KMS-11 (cell line): ENCODE results near the gene CRYM.
"Not testable (repeated sequence)": the region's sequence is repeated elsewhere in the genome, so short reads cannot be mapped to it uniquely, and the experiment has no call there.

Experiments
- H2AFZ ChIP-seq: fragments of 200-600 bp; sonication (generic); 2 replicates; pipeline ENCODE4 v1.6.1; 2016; ENCODE audit warnings: antibody characterized with exemption, mixed run types, low read depth
- H3K27ac ChIP-seq: fragments of 200-600 bp; sonication (generic); 2 replicates; pipeline ENCODE4 v1.6.1; 2016; ENCODE audit warnings: mild to moderate bottlenecking, mixed run types
- H3K27me3 ChIP-seq: fragments of 200-600 bp; sonication (generic); 2 replicates; pipeline ENCODE4 v1.6.1; 2017; ENCODE audit warnings: mild to moderate bottlenecking, low read depth, mixed run types, moderate library complexity; ENCODE audit not compliant: insufficient read depth
- H3K36me3 ChIP-seq: fragments of 200-600 bp; sonication (generic); 2 replicates; pipeline ENCODE4 v1.6.1; 2017; ENCODE audit warnings: mild to moderate bottlenecking, mixed run types; ENCODE audit not compliant: insufficient read depth
- H3K4me1 ChIP-seq: fragments of 200-600 bp; sonication (generic); 2 replicates; pipeline ENCODE4 v1.6.1; 2016; ENCODE audit warnings: mild to moderate bottlenecking, low read depth, mixed run types; ENCODE audit not compliant: poor library complexity, severe bottlenecking
- H3K4me2 ChIP-seq: fragments of 200-600 bp; sonication (generic); 2 replicates; pipeline ENCODE4 v1.7.0; 2016; ENCODE audit warnings: mild to moderate bottlenecking, mixed run types
- H3K4me3 ChIP-seq: fragments of 200-600 bp; sonication (generic); IDR thresholded peaks from 2 replicates; pipeline ENCODE4 v1.6.1; 2017; ENCODE audit warnings: low read depth, low read length, mixed read lengths; ENCODE audit not compliant: insufficient read depth
- H3K79me2 ChIP-seq: fragments of 200-600 bp; sonication (generic); 2 replicates; pipeline ENCODE4 v1.6.1; 2016; ENCODE audit warnings: low read depth, mixed run types; ENCODE audit not compliant: insufficient read depth
- H3K9ac ChIP-seq: fragments of 200-600 bp; sonication (generic); 2 replicates; pipeline ENCODE4 v1.6.1; 2016; ENCODE audit warnings: mild to moderate bottlenecking, mixed run types
- H4K20me1 ChIP-seq: fragments of 200-600 bp; sonication (generic); 2 replicates; pipeline ENCODE4 v1.6.1; 2016; ENCODE audit warnings: mild to moderate bottlenecking, mixed run types; ENCODE audit not compliant: insufficient read depth
- TF ChIP-seq, protein P1 (sequence below): fragments of 200-600 bp; sonication (generic); conservative IDR thresholded peaks from 2 replicates; pipeline ENCODE4 v1.6.1; 2017; ENCODE audit warnings: low read depth, mild to moderate bottlenecking, antibody characterized with exemption, low read length, moderate library complexity, mixed read lengths

CRYM gene

DNA sequence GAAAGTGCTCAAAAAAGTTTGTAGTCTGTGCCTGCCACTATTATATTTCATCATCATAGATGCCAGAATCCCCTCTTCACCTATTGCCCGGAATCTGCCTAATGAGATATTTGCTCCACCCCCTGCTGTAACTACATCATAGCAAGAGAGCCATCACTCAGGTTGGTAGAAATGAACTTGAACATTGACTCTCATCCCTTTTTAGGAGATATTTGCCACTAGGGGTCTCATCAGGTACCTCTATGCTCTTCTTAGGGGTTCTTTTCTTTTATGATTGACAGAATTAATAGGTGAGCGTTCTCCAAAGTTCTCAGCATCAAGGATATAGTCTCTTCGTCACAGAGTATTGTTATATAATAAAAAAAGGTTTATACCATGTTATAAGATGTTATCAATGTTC, 24.6 kb downstream of the CRYM start:
- H3K27ac ChIP-seq, result no peak overlapping the region
- H3K27me3 ChIP-seq, result no peaks in the 10 kb centered on the region
- H3K4me3 ChIP-seq, result no peak overlapping the region
- H3K36me3 ChIP-seq, result no peaks in the 10 kb centered on the region
- no peak overlapping the region for H2AFZ ChIP-seq
- no peaks in the 10 kb centered on the region for H3K4me1 ChIP-seq
- TF ChIP-seq, protein P1, sequence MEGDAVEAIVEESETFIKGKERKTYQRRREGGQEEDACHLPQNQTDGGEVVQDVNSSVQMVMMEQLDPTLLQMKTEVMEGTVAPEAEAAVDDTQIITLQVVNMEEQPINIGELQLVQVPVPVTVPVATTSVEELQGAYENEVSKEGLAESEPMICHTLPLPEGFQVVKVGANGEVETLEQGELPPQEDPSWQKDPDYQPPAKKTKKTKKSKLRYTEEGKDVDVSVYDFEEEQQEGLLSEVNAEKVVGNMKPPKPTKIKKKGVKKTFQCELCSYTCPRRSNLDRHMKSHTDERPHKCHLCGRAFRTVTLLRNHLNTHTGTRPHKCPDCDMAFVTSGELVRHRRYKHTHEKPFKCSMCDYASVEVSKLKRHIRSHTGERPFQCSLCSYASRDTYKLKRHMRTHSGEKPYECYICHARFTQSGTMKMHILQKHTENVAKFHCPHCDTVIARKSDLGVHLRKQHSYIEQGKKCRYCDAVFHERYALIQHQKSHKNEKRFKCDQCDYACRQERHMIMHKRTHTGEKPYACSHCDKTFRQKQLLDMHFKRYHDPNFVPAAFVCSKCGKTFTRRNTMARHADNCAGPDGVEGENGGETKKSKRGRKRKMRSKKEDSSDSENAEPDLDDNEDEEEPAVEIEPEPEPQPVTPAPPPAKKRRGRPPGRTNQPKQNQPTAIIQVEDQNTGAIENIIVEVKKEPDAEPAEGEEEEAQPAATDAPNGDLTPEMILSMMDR, result no peak
- H4K20me1 ChIP-seq, result no peaks in the 10 kb centered on the region
- no peak overlapping the region for H3K9ac ChIP-seq
- no peak overlapping the region for H3K4me2 ChIP-seq
- no peaks in the 10 kb centered on the region for H3K79me2 ChIP-seq

- no peaks in the 10 kb centered on the region for H3K36me3 ChIP-seq
- H3K9ac ChIP-seq, result no peak overlapping the region
- no peaks in the 10 kb centered on the region for H4K20me1 ChIP-seq
- no peak overlapping the region for H3K4me3 ChIP-seq
- no peak overlapping the region for H3K4me2 ChIP-seq
- H3K79me2 ChIP-seq, result no peaks in the 10 kb centered on the region
- TF ChIP-seq, protein P1, result no peak
- no peaks in the 10 kb centered on the region for H3K27me3 ChIP-seq
- no peaks in the 10 kb centered on the region for H3K4me1 ChIP-seq
- no peak overlapping the region for H3K27ac ChIP-seq
- H2AFZ ChIP-seq, result no peak overlapping the region
These were observed 27.8 kb downstream of the CRYM start for GRCh38 chr16:21250072-21250923.

- not testable (repeated sequence) for H3K79me2 ChIP-seq, H3K4me1 ChIP-seq, H3K4me3 ChIP-seq, H3K4me2 ChIP-seq, H3K36me3 ChIP-seq, H3K9ac ChIP-seq, H3K27me3 ChIP-seq, H4K20me1 ChIP-seq, H2AFZ ChIP-seq, H3K27ac ChIP-seq
These were observed 29.9 kb downstream of the CRYM start for GRCh38 chr16:21248179-21248578.

DNA sequence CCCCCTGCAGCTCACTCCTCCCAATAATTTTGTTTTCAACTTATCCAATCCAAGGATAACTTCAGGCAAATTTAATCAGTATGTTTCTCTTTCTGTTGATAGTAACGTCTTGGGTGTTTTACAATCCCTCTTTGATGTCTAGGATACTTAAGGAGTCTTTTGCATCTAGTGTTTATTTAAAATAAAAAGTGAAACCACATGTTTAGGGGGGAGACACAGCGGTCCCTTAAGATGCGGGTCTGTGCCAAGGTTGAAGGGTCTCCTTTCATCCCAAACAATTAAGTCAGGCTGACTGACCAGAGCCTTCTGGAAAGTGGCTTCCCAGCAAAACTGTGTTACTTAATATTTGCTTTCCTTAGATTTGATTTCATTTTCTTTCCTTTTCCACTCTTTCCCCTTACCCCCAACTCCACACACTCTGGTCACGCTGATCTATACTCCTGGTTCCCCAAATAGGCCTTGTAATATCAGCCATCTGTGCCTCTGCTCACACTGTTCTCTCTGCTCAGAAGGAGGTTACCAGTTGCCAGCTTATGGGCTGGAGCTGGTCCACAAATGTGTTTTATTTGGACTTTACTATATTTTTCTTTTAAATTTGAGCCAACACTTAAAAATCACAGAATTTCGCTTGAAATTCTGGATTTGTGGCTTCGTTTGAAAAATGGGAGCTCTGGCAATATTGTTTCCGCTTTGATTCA, 33.4 kb downstream of the CRYM start:
- no peak overlapping the region for H3K27ac ChIP-seq
- H3K4me2 ChIP-seq, result no peak overlapping the region
- no peaks in the 10 kb centered on the region for H3K79me2 ChIP-seq
- H4K20me1 ChIP-seq, result no peaks in the 10 kb centered on the region
- no peak overlapping the region for H3K4me3 ChIP-seq
- H2AFZ ChIP-seq, result no peak overlapping the region
- no peaks in the 10 kb centered on the region for H3K36me3 ChIP-seq
- no peaks in the 10 kb centered on the region for H3K4me1 ChIP-seq
- TF ChIP-seq, protein P1, result no peak
- H3K27me3 ChIP-seq, result no peaks in the 10 kb centered on the region
- H3K9ac ChIP-seq, result no peak overlapping the region

GRCh38 chr16:21242756-21243155, 35.3 kb downstream of the CRYM start:
- no peak overlapping the region for H2AFZ ChIP-seq
- no peaks in the 10 kb centered on the region for H3K4me1 ChIP-seq
- H3K27ac ChIP-seq, result no peak overlapping the region
- H3K4me3 ChIP-seq, result no peak overlapping the region
- H3K36me3 ChIP-seq, result no peaks in the 10 kb centered on the region
- no peak overlapping the region for H3K4me2 ChIP-seq
- H4K20me1 ChIP-seq, result no peaks in the 10 kb centered on the region
- TF ChIP-seq, protein P1, result no peak
- no peaks in the 10 kb centered on the region for H3K79me2 ChIP-seq
- no peak overlapping the region for H3K9ac ChIP-seq
- no peaks in the 10 kb centered on the region for H3K27me3 ChIP-seq
